B cell (primary cell): ENCODE results near the gene DCLK1.

Experiments
- CTCF ChIP-seq: fragments of 200-600 bp; IDR thresholded peaks from one replicate; pipeline ENCODE4 v1.8.0; 2022; ENCODE audit warnings: antibody characterized with exemption, mild to moderate bottlenecking
- EZH2 ChIP-seq: IDR thresholded peaks from 2 replicates; pipeline ENCODE4 v1.6.1; 2012; ENCODE audit warnings: borderline replicate concordance, low read depth, mild to moderate bottlenecking, moderate library complexity, low read length; ENCODE audit not compliant: insufficient read depth, poor library complexity, severe bottlenecking

GRCh38 chr13:35914662-35915061 is 216.5 kb downstream of the DCLK1 start:
- no peak for TF ChIP-seq CTCF
- no peak for TF ChIP-seq EZH2
